ENCODE measurements around the gene CDHR5. TPM values are rescaled to one million over a fixed set of nuclear protein-coding genes. Genes with fewer than 3 reads are reported as not detected.

Gene CDHR5
- total and polyA plus RNA-seq, 9 of the 15 experiments (the other 6 are each of a cell fraction or from before 2014, with no cell fraction given): 0.16 TPM; not detected in 8

DNA sequence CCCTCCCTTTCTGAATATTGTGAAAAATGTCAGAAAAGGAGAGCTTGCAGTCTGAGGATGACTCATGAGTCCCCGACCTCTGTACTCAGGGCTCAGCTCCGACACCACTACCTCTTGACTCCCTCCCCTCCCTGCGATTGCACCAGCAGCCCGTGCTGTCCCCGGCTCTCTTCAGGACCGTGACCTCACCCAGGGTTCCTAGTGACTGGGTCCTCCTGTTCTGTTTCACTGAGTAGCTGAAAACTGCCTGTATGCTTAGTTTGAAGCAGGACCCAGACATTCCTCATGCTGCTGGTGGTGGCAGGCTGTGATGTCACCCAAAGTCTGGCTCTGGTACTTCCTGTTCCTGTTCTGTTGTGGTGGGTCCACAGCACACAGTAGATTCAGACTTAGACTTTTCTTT lies 36.8 kb downstream of the CDHR5 start (continued):
- TF ChIP-seq PRDM10 (IDR thresholded peaks at IDR 0.05; ENCODE audit: partially characterized antibody) (peak; percentile 50), BHLHE40 (IDR thresholded peaks at IDR 0.05; ENCODE audit: low read length) (peak; percentile 91), ZFPM2 (CRISPR knock-in tag; IDR thresholded peaks at IDR 0.05) (no peak), CXXC5 (CRISPR knock-in tag; IDR thresholded peaks at IDR 0.05) (no peak), HNRNPK (IDR thresholded peaks at IDR 0.05; ENCODE audit: low read depth, low read length, poor library complexity, severe bottlenecking) (no peak), ZBTB33 (CRISPR knock-in tag; IDR thresholded peaks at IDR 0.05) (0 out of 2 replicates have a peak, but pooled peaks have one; percentile 63), PHB2 (IDR thresholded peaks at IDR 0.05; ENCODE audit: low read depth) (no peak), PCBP1 (IDR thresholded peaks at IDR 0.05; ENCODE audit: low read depth, low read length, poor library complexity, severe bottlenecking) (no peak), JUND (IDR thresholded peaks at IDR 0.05; ENCODE audit: borderline replicate concordance, low read depth, low read length) (peak; percentile 91), JUND (tag; IDR thresholded peaks at IDR 0.05; ENCODE audit: borderline replicate concordance, low read depth, low read length) (peak; percentile 82; the same call in 2 of the 3 replicates), ELF1 (tag; IDR thresholded peaks at IDR 0.05) (no peak), HDAC6 (IDR thresholded peaks at IDR 0.05; ENCODE audit: low read depth, low read length) (no peak), MCM3 (IDR thresholded peaks at IDR 0.05) (no peak), THRAP3 (IDR thresholded peaks at IDR 0.05; ENCODE audit: borderline replicate concordance) (no peak), RFX5 (IDR thresholded peaks at IDR 0.05; ENCODE audit: low read depth, low read length) (no peak), ZNF263 (CRISPR knock-in tag; IDR thresholded peaks at IDR 0.05; ENCODE audit: borderline replicate concordance) (no peak), HNRNPUL1 (IDR thresholded peaks at IDR 0.05; ENCODE audit: low read length) (no peak)
- TF ChIP-seq, protein P1, sequence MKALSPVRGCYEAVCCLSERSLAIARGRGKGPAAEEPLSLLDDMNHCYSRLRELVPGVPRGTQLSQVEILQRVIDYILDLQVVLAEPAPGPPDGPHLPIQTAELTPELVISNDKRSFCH (CRISPR knock-in tag; IDR thresholded peaks at IDR 0.05): no peak
- TF ChIP-seq, protein P1 (tag; IDR thresholded peaks at IDR 0.05): no peak
